HG02973 (cell line): ENCODE measurements around the gene GUCY2D.

Source experiments
- ATAC-seq: cut with Tn5 transposase; IDR thresholded peaks from one replicate; pipeline ENCODE4 v1.9.1; 2021; ENCODE audit warnings: moderate library complexity; ENCODE audit not compliant: unreplicated experiment

The GUCY2D gene

DNA sequence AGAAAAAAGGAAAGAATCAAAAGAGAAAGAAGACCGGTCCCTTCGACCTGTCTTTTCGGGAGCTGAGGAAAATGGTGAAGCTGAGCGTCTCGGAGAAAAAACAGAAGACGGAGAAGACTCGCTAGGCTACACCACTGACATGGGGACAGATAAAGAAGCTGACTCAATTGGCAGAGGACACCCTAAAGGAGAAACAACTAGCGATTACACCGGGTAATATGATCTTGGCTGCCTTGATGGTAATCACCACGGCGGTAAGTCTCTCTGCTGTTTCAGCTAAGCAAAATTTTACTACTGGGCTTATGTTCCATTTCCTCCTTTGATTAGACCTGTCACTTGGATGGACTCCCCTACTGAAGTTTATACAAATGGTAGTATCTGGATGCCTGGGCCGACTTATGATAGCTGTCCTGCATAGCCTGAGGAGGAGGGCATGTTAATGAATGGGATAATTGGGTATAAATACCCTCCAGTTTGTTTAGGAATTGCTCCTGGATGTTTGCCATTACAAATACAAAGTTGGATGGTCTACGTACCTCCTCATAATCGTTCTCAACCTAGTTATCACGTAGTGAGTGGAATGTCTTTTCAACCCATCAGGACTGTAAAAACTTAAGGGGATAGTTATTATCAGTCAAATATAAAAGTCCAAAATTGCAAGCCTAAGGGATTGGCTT lies 60.5 kb downstream of the GUCY2D start:
- ATAC-seq, result no peak

DNA sequence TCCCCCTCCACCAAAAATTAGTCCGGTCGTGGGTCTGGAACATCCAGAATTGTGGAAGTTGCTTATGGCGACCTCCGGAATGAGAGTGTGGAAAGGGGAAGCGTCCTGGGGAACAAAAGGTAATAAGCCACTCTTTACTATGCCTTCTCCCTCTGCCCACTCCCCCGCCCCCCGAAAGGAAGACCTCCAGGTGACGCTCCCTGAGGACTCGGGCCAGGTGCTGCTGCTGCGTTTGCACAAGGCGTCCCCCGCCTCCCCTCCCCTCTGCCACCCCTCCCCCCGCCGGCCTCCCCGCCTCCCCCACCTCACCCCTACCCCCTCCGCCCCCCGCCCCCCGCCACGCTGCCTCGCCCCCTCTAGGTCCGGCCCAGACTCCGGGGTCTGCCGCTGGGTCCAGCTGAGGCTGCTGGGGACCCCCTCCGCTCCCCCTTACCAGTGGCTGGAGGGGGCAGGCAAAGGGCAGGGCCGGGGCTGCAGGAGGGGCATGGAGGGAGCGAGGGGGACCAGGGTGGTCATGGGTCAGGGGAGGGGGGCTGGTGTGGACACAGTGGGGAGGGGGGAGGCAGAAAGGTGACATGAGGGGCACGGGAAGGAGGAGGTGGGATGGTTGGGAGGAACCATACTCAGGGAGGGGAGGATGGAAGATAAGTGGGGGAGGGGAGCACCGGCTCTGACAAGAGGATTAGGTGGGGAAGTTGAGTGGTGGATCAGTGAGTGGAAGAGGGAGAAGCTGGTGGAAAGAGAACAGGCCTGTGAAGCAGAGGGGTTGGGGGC lies 61.5 kb downstream of the GUCY2D start:
- ATAC-seq, result no peak

DNA sequence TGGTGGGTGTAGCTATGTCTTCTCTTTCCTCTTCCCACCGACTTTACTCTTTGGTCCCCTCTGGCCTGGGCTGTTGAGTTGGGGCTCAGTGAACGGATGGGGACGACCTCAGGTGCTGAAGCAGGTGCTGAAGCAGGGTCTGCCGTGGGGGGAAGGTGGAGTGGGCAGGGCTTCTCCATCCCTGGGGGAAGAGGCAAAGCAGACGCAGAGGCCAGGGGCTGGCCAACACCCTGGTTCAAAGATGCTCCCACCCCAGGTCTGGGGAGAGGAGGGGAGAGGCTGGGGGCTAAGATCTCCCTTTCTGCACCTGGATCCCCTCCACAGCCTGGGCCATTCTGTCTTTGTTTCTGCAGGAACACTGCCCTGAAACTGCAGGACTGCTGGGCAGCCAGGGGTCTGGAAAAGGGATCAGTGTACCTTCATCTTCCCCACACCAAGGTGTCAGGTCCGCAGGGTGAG lies 62.2 kb downstream of the GUCY2D start:
- no peak for ATAC-seq

DNA sequence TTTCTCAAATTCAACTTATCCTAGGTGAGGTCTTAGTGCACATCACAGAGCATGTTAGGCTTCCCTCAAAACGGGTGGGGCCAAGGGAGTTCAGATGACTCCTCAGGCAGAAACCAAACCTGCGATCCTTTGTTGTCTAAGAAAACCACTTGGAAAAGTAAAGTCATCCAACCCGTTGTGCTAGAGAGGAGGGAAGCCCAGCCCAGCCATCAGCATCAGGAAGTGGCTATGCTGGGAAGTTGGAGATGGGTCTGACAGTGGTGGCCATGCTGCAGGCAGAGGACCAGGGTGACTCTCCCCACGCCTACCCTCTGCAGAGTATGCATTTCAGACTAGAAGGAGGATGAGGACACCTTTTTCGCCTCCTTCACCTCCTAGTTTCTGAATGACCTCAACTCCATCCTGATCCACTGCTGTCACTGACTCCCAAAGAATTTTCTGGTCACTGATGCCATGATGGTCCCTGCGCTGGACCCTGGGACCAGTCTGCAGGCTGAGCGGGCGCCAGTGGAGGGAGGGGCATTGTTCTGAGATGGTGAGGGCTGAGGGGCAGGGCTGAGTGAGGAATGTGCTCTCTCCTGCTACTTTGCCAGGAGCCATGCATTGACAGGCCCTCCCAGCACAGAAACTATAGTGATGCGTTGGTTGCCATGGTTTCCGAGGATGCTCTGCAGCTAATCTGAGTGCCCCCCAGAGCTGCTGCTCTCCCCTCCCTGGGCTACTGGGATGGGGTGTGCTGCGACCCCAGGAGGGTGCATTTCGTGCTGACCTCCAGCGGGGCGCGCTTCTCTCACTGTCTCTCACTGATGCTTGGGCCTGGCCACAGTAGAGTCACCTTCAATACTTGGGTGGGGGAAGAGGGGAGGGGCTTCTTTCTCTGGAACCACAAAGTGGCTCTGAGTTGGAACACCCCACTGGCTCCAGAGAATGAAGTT lies 64.7 kb downstream of the GUCY2D start:
- no peak for ATAC-seq

DNA sequence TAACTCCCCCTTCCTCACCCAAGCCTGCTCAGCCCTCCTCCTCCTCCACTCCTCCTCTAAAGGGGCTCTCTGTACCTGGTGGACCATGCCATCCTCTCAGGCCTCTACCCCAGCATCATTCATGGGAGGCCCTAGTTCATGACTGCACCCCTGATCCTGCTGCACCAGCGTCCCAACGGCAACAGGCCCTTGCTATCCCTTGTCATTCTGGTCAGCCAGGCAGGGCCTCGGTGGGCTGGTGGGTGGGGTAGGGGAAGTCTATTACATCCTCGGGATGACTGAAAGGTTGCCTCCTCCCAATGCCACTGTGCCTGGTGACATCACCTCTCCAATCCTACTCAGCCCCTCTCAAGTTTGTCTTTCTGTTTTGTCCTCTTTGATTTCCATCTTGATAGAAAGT lies 65.4 kb downstream of the GUCY2D start:
- no peak for ATAC-seq

DNA sequence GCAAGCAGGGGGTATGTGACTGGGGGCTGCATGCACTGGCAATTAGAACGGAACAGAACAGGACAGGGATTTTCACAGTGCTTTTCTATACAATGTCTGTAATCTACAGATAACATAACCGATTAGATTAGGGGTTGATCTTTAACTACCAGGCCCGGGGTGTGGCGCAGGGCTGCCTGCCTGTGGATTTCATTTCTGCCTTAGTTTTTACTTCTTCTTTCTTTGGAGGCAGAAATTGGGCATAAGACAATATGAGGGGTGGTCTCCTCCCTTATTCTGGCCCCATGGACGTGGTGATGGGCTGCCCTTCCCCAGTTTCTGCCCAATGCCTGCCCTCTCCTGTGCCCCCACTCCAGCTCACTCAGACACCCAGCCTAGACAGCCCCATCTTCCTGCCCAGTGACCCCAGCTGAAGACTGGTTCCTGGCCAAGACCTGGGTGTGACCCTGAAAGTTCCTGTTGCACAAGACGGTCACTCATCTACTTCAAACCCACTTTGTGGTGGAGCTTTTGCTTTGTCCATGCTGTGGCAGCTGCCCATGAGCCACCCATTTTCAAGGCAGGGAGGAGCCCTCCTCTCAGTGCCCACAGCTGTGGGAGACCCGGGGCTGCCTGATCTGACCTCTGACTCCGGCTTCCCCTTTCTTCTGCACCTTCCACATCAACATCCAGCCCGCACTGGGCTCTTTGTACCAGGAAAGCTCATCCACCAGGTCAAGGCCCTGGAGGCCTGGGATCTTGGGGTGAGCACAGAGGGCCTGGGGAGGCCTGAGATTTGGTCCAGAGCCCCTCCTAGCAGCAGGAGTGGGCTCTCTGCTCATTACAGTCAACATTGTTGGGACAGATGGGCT lies 66.5 kb downstream of the GUCY2D start:
- ATAC-seq, result no peak

DNA sequence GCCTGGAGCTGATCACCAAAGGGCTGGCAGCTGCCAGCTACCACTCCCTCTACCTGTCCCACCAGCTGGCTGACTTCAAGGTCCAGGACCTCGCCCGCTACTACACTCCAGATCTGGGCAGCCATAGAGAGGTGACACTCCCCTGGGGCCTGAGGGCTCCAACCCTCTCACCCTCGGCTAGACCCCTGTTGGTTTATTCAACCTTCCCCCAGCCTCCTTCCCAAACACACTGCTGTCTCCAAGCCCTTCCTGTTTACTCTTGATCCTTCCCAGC lies 67.1 kb downstream of the GUCY2D start:
- no peak for ATAC-seq
